NCI-H1417 treated with DMSO at 0.1 percent for 48 hours (cell line): ENCODE measurements around the gene WDR17.
"Not testable (repeated sequence)": the region's sequence is repeated elsewhere in the genome, so short reads cannot be mapped to it uniquely, and the experiment has no call there.

Experiments
- DNase-seq: peaks from one replicate; lab custom pipeline; 2025; lab: John Stamatoyannopoulos, UW

WDR17 gene

DNA sequence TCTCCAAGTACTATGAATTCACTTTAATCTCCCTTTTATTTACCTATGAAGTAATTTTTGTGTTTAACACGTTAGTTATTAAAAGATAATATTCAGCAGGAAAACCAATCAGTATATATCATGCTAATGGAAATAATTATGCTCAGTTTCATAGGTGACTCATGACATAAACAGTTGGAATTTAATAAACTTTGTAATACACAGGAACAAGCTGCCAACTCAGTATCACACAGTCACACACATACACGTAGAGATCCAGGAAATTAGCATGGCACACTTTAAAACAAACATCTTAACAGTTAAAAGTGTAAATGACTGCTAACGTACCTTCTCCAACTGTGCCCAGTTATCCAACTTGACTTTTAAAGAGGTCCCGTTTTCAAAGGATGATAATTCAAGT is 127.5 kb downstream of the WDR17 start:
- DNase-seq: no peak

GRCh38 chr4:176193938-176194337 is 128.3 kb downstream of the WDR17 start:
- no peak for DNase-seq

DNA sequence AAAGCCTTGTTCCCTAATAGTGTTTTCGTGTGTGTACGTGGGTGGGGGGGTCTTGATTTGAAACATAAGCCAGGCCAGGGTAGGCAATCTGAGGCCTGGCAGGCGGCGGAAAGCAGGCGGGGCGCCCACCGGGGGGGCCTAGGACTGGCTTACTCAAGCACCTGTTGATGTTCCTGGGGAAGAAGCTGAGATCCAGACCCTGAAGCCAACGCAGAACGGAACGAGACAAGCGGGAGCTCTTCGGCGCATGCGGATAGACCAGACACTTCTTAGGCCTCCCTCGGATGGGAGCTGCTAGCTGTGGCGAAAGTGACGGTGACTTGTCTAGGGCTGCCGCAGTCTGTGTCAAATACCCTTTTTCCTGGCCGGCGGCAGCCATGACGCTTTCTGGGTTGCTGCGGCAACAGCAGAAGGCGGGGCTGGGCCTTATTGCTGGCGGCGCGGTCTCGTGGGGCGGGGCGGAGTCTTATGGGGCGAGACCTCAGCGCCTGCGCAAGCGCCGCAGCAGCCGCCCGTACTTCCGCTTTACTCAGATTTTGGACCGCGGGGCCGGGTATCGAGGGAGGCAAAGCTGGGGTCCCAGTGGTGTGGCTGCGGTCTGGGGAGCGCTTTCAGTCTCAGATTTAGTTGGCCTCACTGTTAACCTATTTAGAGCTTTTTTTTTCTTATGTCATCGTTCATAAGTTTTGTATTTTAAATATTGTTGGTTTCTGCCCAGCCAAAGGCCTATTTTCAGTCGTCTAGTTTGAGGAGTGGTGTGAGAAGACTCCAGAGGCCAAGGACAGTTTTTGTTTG is 129.7 kb downstream of the WDR17 start, which contains the start of gene SPATA4:
SPATA4 (minus strand) TSS at position 402 of the 795 bp plus-strand sequence; CDS start at position 379, 23 bp downstream.
- DNase-seq: peak; percentile 76

GRCh38 chr4:176198316-176198903 is 132.8 kb downstream of the WDR17 start:
- no peak for DNase-seq

- DNase-seq: no peak
These were observed 139.7 kb downstream of the WDR17 start for GRCh38 chr4:176205299-176205698.

- no peak for DNase-seq
These were observed 142.2 kb downstream of the WDR17 start for GRCh38 chr4:176207839-176208238.

DNA sequence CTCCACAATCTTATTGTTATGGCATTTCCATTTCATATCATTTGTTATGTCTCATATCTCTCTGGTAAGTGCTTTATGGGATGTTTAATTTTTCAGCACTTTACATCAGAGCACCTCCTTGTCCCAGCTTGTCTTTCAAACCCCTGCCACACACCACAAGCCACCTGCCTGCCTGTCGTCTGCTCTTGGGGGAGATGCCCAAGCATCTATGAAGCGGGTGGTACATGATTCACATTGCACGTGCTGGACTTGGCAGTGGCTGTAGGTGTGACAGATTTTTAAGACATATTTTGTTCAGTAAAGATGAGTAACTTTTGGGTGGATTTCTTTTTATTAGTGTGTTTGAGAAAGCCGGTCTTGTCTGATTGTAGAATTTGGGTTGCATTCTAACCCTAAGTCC is 143.9 kb downstream of the WDR17 start:
- DNase-seq: no peak

- DNase-seq: no peak
These were observed 144.5 kb downstream of the WDR17 start for GRCh38 chr4:176210101-176210500.

- no peak for DNase-seq
These were observed 145.1 kb downstream of the WDR17 start for GRCh38 chr4:176210579-176211296.

GRCh38 chr4:176212351-176212750 is 146.7 kb downstream of the WDR17 start:
- DNase-seq: not testable (repeated sequence)

DNA sequence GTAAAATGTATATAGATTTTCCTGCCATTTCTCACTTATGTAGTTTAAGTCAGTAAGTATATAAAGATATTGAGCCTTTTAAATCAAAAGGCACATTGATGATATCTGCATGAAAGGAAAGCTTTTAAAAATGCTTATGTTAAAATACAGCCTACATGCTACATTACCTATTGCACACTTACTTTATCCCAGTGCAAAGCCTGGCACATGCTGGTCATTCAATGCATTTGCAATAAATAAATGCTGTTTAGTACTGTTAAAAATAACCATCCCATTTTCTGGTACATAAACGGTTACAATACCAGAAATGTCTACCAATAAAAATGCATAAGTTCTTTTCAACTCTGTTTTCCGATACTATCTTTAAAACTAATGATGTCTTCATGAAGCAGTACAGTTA is 151.9 kb downstream of the WDR17 start:
- DNase-seq: no peak

DNA sequence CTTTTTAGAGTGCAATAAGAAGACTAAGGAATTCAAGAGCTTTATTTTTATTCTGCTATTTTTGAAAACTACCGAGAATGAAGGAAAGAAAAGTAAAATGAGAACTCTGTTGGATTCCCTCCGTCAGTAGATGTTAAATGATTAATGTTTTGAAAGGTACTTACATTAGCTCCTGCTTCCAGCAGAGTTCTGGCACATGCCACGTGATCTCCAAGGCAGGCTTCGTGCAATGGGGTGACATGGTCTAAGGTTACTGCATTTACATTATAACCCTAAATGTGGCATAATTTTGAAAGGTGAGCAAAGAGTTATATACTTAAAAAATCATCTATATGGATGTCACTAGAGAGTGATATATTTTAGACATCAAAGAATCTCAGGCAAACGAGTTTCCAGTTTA is 156.5 kb downstream of the WDR17 start:
- no peak for DNase-seq

GRCh38 chr4:176223561-176223960 is 157.9 kb downstream of the WDR17 start:
- DNase-seq: no peak

GRCh38 chr4:176226736-176227135 is 161.1 kb downstream of the WDR17 start:
- no peak for DNase-seq

- no peak for DNase-seq
These were observed 164.0 kb downstream of the WDR17 start for GRCh38 chr4:176229645-176230044.
